HG02943 (cell line): ENCODE measurements around the gene KIAA1328.
"Not testable (repeated sequence)": the region's sequence is repeated elsewhere in the genome, so short reads cannot be mapped to it uniquely, and the experiment has no call there.

Source experiments
- ATAC-seq: cut with Tn5 transposase; IDR thresholded peaks from one replicate; pipeline ENCODE4 v1.9.1; 2021; ENCODE audit warnings: mild to moderate bottlenecking, low read depth, moderate library complexity; ENCODE audit not compliant: unreplicated experiment

Gene KIAA1328

GRCh38 chr18:36879796-36880195 is 50.9 kb downstream of the KIAA1328 start:
- ATAC-seq = not testable (repeated sequence)

- ATAC-seq = no peak
Observed at GRCh38 chr18:36885981-36886380, 57.1 kb downstream of the KIAA1328 start.

- ATAC-seq = no peak
Observed at GRCh38 chr18:36887114-36887513, 58.2 kb downstream of the KIAA1328 start.

- ATAC-seq = no peak
Observed at GRCh38 chr18:36887864-36888263, 58.9 kb downstream of the KIAA1328 start.

GRCh38 chr18:36888778-36889177 is 59.9 kb downstream of the KIAA1328 start:
- no peak for ATAC-seq

GRCh38 chr18:36889321-36889720 is 60.4 kb downstream of the KIAA1328 start:
- no peak for ATAC-seq

- ATAC-seq = no peak
Observed at GRCh38 chr18:36889742-36890141, 60.8 kb downstream of the KIAA1328 start.

- no peak for ATAC-seq
Observed at GRCh38 chr18:36890598-36890997, 61.7 kb downstream of the KIAA1328 start.

GRCh38 chr18:36893227-36893626 is 64.3 kb downstream of the KIAA1328 start:
- ATAC-seq = no peak

GRCh38 chr18:36895606-36896005 is 66.7 kb downstream of the KIAA1328 start:
- ATAC-seq = no peak

GRCh38 chr18:36897253-36897652 is 68.3 kb downstream of the KIAA1328 start:
- no peak for ATAC-seq

- ATAC-seq = no peak
Observed at GRCh38 chr18:36899289-36899688, 70.4 kb downstream of the KIAA1328 start.

GRCh38 chr18:36900466-36900865 is 71.5 kb downstream of the KIAA1328 start:
- ATAC-seq = no peak

- ATAC-seq = no peak
Observed at GRCh38 chr18:36901277-36901701, 72.4 kb downstream of the KIAA1328 start.

- ATAC-seq = no peak
Observed at GRCh38 chr18:36903215-36903928, 74.4 kb downstream of the KIAA1328 start.

- ATAC-seq = no peak
Observed at GRCh38 chr18:36905571-36905970, 76.6 kb downstream of the KIAA1328 start.

- ATAC-seq = not testable (repeated sequence)
Observed at GRCh38 chr18:36909282-36909681, 80.4 kb downstream of the KIAA1328 start.

GRCh38 chr18:36912887-36913286 is 84.0 kb downstream of the KIAA1328 start:
- no peak for ATAC-seq

GRCh38 chr18:36917907-36918306 is 89.0 kb downstream of the KIAA1328 start:
- no peak for ATAC-seq

GRCh38 chr18:36929601-36930000 is 100.7 kb downstream of the KIAA1328 start:
- no peak for ATAC-seq

- no peak for ATAC-seq
Observed at GRCh38 chr18:36931106-36931505, 102.2 kb downstream of the KIAA1328 start.

- no peak for ATAC-seq
Observed at GRCh38 chr18:36933552-36933951, 104.6 kb downstream of the KIAA1328 start.

- no peak for ATAC-seq
Observed at GRCh38 chr18:36934884-36935283, 106.0 kb downstream of the KIAA1328 start.
